ENCODE measurements around the gene SLC2A8.
A peak's percentile ranks its signal among the peaks of the same experiment; 100 is the strongest.

SLC2A8 gene, protein sequence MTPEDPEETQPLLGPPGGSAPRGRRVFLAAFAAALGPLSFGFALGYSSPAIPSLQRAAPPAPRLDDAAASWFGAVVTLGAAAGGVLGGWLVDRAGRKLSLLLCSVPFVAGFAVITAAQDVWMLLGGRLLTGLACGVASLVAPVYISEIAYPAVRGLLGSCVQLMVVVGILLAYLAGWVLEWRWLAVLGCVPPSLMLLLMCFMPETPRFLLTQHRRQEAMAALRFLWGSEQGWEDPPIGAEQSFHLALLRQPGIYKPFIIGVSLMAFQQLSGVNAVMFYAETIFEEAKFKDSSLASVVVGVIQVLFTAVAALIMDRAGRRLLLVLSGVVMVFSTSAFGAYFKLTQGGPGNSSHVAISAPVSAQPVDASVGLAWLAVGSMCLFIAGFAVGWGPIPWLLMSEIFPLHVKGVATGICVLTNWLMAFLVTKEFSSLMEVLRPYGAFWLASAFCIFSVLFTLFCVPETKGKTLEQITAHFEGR

DNA sequence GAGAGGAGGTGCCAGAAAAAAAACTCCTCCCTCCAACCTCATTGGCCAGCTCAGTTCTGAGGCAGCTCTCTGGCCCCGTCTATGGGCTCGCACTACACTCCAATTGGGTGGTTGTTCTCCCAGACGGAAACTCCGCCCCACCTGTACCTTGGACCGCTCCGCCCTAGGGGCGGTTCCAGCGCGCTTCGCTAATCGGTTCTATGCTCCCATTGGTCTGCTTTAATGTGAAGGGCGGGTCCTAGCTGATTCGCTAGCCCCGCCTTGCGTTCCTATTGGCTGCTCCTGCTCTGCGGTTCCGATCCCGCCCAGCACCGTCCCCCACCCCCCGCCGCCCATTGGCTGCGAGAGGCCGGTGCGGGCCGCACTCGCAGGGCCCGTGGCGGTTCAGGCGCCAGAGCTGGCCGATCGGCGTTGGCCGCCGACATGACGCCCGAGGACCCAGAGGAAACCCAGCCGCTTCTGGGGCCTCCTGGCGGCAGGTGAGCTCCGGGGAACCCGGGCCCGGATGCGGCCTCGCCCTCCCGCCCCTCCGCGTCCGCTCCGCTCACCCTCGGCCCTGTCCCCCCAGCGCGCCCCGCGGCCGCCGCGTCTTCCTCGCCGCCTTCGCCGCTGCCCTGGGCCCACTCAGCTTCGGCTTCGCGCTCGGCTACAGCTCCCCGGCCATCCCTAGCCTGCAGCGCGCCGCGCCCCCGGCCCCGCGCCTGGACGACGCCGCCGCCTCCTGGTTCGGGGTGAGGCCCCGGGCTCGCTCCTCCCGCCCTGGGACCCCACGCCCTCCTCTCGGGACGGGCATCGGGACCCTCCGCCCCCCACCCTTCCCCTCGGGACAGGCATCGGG, at the start of gene SLC2A8:
Gene SLC2A8, plus strand, starts transcription at position 362 of the 838 bp plus-strand sequence. Its CDS starts 62 bp downstream, at position 424.
- peak; percentile 99 for DNase-seq

DNA sequence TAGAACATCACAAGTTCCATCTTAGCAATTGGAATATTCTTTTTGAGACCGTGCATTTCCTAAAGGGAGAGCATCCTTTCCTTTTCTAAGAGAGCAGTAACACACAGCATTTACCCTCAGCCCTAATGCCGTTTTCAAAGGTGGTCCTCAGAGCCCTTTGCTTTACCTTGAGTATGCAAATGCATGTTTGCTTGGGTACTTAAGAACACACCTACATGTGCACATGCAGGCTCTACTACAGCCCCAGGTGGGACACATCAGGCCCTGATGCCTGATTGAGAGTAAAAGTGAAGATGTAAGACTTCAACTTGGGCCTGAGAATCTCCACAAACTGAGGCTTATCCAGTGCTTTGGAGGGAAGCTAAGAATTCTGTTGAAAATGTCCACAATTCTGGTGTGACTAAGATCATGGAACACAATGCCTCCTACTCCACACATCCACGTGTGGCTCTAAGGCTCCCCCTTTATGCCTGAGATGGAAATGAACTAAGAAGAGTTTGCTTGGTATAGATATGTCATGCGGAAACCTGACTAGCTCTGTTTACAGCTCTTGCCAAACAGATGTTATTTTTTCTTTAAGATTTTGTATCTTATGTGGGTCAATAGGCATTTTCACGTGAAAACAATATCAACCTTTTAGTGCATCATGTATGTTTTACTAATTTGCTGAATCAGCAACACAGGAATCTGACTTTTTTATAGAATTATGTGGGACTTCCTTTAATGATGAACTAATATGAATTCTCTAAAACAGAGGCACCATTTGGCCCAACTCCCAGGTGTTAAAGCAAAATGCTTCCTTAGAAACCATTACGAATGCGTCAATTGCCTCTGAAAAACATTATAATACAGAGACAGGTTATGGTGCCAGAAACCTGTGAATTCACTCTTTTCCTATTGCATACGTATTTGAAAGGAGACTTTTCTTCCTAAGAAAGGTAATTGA, 48.9 kb upstream of the SLC2A8 start:
- no peak for DNase-seq

DNA sequence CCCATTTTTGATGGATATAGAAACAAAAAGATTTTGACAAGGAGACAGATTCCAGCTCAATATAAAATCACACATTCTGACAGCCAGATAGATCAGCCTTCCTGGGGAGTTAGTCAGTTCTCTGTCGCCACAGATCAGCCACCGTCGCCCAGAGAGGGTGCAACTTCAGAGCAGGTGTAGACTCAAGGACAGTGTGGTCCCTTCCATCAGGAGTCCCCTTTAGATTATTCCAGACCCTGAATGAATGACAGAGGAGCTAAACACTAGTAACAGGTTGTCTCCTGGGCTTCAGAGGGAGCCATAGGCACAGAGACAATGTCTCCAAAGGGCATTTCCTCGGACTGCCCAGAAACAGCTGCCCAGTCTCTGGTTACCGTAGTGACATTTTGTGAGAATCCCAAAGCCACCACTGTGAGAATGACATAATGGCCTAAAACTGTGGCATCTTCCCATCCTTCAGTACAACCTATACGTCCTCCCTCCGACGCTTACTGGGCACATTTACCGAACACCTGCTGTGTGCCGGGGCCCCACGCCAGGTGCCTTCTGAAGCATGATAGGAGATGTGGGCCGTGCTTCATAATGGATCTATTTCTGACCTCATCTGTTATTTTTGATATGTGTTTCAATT, 47.4 kb upstream of the SLC2A8 start:
- DNase-seq = peak in 1 of 2 experiments; percentile 24

DNA sequence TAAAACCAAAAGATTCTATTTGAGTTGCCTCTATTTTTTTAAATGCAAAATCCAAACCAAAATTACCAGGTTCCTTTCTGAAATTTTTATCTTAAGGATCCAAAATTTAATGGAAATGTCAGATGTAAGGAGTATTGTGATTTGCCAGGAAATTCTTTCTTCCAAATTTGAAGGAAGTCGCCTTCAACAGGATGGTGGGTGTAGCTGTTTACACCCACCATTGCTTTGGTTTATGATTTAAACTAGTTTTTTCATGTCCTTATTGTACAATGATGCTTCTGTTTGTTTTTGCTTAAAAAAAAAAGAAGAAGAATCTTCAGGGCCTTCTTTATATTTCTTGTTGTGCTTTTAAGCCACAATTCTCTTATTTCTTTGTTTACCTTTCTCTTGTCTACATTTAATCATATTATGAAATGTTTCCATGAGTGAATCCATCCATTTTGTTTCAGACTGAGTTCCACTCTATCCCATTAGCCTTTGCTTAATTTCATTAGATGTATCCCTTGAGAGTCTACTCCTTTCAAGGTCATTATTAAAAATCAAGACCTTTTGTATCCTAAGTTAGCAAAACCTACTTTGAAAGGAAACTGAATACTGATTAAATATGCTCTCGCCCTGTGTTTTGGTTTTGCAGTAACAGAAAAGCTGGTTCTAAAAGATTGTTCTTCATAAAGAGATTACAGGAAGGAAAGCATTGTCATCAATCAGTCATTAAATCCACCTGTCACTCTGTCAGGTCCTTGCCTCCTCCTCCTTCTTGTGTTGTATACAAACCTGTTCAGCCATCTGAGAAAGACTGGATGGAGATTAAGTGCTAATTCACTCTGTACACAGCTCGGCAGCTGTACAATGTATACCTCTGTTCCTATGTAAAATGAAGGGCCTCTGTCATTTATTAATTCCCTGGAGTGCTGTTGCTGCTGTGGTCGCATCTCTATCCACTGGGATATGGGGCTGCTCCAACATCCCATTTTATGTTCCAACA, 45.5 kb upstream of the SLC2A8 start:
- DNase-seq = no peak

DNA sequence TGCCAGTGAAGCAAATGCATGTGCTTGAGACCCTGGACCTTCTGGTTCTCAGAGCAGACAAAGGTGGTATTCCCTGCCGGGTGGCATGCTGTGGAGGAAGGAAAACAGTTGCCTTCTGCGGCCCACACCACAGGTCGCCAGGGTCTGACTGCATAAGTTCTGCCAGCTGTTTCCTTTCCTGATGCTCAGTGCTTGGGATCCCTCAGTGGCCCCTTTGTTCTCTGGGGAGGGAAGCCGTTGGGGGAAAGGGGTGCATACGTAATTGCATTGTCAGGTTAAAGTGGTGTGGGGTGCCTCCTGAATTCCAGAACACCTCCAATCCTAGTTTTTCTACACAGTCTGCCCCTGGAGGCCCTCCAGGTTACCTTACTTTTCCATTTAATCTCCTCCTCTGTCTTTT, 43.1 kb upstream of the SLC2A8 start:
- DNase-seq = no peak

DNA sequence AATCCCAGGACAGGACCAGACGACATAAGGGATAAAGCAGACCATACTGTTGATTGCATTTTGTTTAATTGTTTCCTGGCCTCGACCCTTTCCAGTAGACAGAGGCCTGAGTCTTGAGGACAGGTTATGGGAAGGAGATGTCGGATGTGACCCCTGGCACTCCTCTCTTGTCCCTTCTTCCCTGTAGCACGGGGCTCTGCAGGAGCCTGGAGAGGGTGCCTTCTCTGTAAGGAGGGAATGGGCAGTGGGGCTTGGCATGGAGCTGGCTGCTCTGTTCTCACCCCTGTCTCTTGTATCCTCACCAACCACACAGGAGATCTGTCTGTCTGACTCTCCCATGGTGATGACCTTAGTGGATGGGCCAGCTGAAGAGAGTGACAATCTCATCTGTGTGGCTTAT, 40.1 kb upstream of the SLC2A8 start:
- no peak for DNase-seq

DNA sequence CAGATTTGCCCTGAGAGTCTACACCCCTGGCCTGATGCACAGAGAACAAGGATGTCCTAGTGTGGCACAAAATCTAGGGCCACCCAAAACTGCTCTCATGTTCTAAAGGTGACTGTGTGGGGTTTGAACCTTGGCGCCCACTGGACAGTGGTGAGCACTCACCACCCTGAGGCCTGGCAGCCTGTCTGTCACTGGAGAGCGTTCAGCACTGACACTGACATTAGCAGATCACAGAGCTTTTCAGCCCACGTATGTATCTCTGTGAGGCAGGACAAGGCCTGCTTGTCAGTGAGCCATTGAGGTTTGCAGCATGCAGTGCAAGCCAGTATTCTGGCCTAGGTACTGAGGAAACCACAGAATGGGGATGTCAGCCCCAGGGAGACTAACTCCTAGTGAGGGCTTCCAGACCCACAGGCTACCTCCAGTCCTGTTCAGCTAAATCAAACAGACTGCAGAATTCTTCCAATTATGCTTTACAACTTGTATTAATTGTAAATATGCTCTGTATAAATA, 38.9 kb upstream of the SLC2A8 start:
- no peak for DNase-seq

DNA sequence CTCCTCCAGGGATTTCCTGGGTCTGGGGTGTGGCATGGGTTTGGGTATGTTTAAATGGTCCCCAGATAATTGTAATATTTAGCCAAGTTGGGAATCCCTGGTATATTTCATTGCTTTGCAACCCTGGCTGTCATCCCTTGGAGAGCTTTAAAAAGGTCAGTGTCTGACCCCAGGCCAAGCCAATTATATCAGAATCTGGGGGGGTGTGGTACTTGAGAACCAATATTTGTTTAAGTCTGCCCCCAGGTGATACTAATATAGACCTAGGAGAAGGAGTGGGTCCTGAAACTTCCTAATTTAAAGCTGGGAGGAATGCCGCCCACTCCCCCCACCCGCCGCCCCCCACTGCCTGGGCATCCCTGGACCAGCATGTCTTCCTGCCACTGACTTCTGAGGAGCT, 38.2 kb upstream of the SLC2A8 start:
- DNase-seq = no peak

DNA sequence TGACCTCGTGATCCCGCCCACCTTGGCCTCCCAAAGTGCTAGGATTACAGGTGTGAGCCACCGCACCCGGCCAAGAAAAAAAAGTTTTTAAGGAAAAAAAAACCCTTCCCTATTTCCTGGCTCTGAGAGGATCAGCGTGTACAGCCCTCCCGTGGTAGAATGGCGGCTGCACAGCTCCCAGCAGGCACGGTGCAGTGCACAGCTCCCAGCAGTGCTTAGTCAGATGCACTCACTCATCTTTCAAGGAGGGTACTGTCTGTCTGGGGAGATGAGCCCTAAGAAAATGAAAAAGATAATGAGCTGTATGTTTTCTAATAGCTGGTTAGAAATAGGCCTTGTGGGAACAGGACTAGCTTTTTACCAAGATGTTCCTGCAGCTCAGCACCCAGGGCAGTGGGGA, 36.7 kb upstream of the SLC2A8 start:
- no peak for DNase-seq

DNA sequence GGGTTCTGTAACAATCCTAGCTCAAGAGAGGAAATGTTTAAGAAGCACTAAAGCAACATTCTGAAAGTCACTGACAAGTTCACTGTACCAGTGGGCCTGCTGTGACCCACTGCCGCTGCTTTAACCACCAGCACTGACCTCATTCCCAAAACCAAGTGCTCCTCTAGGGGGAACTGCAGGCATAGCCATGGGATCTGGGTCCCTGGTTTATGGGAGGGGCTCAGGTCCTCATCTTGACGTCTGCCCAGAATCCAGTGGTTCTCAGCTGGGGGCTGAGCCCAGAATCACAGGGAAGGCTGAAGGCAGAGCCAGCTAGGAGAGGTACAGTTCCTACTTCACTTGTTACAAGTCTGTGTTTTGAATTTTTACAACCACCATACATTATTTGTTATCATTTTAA, 36.1 kb upstream of the SLC2A8 start:
- no peak for DNase-seq

DNA sequence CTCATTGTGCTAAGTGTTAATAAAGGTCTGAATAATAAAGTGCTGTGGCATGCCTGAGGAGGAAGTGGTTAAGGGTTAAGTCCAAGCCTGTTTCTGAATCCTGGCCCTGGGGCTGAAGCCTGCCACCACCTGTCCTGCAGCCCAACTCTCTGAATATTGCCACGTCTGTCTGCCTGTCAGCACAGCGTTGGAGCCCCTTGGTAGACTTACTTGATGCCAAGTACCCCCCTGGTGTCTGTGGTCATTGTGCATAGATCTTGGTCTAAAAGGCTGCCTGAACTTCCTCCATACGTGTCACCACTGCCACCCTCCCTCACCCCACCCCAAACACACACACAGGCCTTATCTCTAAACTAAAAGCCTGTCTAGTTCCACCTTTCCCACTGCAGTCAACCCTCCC, 35.4 kb upstream of the SLC2A8 start:
- DNase-seq = no peak

DNA sequence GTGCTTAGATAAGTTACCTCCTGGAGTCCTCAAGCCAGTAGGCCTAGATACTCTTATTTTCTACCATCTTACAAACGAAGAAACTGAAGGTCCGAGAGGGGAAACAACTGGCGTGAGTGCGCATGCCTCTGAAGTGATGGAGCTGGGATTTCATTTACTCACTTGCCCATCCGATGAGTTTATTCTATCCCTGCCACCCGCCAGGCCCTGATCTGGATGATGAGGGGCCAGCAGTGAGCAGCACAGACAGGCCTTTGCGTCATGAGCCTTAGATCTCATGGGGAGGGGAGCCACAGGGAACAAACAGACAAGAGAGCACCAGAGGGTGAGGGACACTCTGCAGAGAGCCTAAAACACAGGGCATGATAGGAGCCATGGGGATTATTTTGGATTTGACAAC, 34.1 kb upstream of the SLC2A8 start:
- DNase-seq = no peak

DNA sequence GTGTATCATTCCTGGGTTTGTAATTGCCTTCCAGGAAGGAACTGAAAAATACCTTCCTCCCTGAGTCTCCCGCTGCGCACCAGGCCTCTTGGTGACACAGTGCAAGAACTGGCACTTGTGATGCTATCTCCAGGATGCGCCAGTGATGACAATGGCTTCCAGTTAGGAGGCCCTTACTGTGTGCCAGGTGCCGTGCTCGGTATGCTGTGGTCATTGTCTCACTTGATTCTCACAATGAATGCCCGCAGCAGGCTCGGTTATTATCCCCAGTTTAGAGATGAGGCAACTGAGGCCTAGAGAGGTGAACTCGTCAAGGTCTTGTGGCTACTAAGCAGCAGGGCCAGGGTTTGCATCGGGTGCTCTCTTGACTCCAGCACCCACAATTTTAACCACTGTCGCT, 31.5 kb upstream of the SLC2A8 start:
- DNase-seq = no peak

DNA sequence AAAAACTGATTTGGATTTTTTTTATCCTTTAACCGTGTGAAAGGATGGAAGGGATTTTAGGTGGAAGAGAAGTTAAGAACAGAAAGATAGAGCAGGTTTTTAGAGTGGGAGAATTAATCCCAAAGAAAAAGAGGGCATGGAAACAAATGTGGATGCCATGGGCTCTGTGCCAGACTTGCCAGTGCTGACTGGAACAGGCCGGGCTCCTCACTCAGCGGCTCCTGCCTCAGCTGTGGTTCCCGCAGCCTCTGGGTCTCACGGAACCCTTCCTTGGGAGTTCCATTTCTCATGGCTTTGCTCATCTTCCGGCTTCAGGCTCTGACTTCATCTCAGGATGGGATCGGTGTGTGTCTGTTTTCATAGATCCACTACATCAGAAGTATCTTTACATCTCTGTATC, 30.4 kb upstream of the SLC2A8 start:
- peak in 1 of 2 experiments; percentile 21 for DNase-seq

DNA sequence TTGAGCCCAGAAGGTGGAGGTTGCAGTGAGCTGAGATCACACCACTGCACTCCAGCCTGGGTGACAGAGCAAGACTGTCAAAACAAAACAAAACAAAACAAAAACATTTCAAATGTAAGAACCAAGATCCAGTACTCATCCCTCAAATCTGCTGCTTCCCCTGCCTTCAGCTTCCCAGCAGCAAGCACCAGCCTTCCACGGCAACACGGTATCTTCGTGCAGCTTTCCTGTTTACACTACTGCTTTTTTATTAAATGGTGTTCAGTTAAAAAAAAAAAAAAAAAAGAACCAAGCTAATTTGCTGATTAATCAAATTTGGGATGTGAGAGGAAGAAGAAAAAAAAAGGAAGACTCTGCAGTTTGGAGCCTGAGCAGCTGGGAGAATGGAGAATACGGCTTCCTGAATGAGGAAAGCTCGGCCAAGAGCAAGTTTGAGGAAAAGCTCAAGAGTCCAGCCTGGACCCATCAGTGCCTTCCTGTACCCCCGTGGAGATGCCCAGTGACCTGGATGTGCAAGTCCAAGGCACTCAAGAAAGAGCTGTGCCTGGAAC, 28.0 kb upstream of the SLC2A8 start:
- DNase-seq = no peak

DNA sequence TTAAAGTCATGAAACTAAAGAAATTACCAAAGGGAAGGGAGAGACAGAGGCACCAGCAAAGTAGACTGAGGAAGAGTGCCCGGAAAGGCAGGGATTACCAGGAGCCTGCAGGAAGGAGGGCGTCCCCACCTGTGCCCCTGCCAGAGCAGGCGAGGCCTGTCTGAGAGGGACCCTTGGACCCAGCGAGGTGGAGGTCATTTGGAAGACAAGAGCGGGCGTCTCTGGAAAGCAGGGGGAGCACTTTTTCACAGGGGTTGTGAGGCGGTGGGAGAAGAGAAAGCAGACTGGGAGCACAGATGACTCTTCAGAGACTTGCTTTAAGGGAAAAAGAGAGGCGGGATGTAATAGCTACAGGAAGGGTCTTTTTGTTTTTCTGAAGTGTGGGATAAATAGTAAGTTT, 27.5 kb upstream of the SLC2A8 start:
- DNase-seq = no peak

DNA sequence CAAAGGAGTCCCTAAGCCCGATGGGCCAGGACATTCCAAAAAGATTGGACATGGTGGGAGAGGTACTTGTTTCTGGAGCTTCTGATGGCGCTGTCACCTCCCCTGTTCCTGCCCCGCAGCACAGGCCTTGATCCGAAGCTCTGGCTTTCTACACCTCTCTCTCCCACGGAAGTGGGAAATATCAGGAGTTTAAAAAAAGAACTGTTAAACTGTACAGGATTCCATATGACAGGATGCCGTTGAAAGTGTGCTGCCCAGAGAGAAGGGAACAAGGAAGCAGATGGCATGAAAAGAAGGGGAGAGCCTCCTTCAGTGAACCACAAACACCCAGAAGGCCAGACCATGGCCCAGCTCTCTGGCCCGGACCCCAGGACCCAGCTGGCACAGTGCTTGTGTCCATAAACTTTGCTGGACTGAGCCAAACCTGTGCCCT, 26.8 kb upstream of the SLC2A8 start:
- DNase-seq = peak in 1 of 2 experiments; percentile 17

DNA sequence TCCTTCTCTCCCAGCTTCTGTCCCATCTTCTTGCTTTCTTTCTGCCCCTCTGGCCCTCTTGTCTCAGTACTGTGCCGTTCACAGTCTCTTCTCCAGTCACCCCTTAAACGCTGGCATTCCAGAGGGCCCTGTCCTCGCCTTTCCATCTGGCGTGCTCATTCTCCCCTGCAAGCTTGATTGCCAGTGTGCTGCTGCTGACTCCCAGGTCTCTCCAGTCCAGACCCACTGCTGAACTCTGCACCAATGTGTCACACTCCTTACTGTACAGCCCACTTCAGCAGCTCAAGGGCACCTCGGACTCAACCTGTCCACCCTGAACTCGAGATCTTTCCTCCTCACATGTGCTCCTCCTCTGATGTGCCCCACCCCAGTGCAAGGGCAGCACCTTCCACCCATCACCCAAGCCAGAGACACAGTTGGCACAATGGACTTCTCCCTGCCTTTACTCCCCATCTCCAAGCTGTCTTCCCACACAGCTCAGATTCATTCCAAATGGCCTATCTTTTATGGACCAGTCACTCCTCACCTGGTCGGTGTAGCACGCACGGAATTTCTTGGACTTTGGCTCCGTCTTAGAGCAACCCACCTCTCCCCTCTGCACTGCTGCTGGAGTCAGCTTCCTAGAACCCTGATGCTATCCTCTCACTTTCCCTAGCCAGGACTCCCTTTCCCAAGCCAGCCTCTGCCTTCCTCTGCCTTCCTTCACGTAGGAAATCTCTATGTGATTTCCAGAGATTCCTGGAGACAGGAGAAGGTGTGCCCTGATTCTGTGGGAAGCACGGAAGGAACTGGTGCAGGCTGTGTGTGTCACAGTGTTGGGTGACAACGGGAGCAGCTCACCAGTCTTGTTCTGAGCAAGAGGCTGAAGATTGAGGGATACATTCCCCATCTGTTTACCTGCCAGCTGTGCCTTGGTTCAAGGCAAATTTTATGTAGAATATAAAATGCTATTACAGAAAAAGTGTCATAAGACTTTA, 26.0 kb upstream of the SLC2A8 start:
- no peak for DNase-seq

DNA sequence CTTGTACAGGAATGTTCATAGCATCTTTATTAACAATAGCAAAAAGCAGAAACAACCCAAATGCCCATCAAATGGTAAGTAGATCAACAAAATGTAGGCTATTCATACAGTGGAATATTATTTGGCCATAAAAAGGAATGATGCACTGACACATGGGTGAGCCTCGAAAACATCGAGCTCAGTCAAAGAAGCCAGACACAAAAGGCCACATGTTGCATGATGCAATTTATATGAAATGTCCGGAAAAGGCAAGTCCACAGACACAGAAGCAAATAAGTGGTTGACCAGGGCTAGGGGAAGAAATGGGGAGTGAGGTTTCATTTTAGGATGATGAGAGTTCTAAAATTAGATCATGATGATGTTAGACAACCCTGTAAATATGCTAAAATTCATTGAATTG, 16.5 kb upstream of the SLC2A8 start:
- DNase-seq = no peak
